Activated CD4-positive, alpha-beta T cell treated with anti-CD3 and anti-CD28 coated beads, Interleukin-10, Interleukin-2, amounts not matched to agents 100 ng/mL and 50 ng/mL, durations not matched to agents 16 hours and 8 hours (primary cell): Measurements from ENCODE around the gene TLR7.

ENCODE experiments used
- DNase-seq: peaks from one replicate; pipeline ENCODE4 v3.0.0-alpha.2; 2020

TLR7 gene

GRCh38 chrX:12891915-12892506 lies 25.1 kb downstream of the TLR7 start:
- DNase-seq: no peak

DNA sequence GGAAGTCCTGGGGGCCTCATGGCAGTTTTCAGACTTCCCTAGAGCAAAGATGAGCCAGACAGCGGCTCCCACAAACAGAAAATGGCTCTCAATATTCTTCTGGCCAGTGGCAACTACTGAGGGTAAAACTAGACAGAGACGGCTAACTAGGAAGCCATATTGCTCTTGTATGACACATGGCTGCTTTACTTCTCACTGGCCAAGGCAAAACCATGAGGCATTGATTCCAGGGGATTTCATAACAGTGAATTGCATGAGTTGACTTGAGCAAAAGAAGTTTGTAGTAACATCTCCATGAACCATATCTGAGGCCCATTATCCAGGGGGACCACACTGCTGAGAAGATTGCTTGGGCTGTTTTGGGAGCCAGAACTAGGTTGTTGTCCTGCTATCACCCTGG lies 25.8 kb downstream of the TLR7 start:
- DNase-seq: no peak

GRCh38 chrX:12894074-12895030 lies 27.5 kb downstream of the TLR7 start:
- peak; percentile 40 for DNase-seq

DNA sequence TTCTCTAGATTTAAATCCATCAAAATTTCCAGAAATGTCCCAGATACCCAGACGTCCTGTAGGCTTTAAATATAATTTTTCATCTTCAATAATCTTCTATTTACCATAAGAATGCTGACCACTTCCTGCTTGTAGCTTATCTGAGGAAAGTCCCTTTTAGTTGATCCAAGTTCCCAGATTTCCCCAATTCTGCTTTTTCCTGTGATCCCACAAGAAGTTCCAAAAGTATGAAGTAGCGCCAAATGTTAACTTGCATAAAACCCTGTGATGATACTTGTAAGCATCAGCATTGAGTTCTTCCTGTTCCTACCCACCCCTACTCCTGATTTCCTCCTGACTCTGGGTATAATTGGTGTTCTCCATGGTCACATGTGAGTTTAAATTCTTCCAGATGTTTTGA lies 29.0 kb downstream of the TLR7 start:
- no peak for DNase-seq

GRCh38 chrX:12896935-12897334 lies 30.1 kb downstream of the TLR7 start:
- DNase-seq: no peak

DNA sequence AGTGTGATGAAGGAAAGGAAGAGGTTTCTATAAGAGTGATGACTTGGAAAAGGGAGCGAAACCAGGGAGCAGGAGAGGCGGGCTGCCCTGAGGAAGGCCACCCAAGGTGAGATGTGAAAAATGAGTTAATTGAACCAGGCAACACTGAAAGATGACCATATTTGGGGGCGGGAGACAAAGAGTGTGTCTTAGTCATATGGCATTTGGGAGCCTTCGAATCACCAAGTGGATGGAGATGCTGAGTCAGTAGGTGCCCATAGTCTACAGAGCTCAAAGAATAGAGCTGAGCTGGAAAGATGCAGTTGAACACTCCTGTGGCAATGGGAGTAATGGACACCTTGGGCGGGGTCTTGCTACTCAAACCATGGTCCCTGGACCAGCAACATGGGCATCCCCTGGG lies 31.2 kb downstream of the TLR7 start:
- no peak for DNase-seq

DNA sequence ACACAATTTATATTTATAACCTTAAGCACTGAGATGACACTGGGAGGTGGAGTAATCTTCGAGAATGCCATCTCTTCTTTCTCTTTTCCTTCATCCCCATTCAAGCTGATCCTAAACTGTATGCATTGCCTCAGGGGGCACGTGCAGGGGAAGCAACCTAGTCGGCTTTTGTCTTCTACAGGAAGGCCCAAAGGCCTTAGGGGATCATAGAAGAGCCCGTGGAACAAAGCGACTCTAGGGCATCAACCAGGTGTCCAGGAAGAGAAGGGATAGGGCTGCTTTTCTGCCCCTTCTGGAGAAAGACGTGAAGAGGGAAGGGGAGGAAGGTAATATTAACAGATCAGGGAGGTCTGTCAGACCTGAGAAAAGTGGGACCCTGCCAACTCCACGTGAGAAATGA lies 32.6 kb downstream of the TLR7 start:
- no peak for DNase-seq

DNA sequence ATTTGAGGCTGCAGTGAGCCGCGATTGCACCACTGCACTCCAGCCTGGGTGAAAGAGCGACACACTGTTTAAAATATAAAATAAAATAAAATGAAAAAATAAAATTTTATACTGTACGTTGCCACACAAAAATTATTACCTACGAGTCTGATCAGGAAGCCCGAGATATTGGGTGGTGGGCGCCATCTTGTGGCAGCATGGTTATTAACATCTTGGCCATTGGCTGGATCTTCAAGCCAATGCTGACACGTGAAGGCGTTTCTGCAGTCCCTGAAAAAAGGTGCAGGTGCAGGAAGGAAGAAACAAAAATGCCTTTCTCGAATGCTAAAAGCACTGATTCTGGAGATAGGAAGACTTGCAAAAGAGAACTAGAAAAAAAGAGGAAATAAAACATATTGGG lies 34.6 kb downstream of the TLR7 start:
- peak; percentile 71 for DNase-seq

DNA sequence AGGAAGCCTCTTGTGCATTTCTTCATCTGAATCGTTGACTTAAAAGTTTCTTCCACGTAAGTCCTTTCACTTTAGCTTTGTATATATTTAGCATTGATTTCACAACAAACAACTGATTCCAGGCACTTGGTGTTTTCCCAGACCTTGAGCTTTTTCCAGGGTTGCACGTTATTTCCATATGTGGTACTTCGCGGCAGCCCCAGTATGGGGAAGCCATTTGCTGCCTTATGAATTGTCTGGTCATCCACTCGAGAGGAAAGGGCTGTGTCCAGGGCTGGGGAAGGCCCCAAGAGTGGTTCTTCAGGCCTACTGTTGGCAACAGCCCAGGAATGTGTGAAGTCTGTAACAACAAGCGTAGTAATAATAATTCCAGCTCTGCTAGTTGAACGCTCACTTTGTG lies 36.8 kb downstream of the TLR7 start:
- DNase-seq: no peak

- DNase-seq: no peak
Observed at GRCh38 chrX:12906046-12906761, 39.3 kb downstream of the TLR7 start, which contains the start of gene TLR8. Gene TLR8, plus strand, starts transcription at chrX:12906620. Its CDS starts 87 bp downstream, at chrX:12906707.

DNA sequence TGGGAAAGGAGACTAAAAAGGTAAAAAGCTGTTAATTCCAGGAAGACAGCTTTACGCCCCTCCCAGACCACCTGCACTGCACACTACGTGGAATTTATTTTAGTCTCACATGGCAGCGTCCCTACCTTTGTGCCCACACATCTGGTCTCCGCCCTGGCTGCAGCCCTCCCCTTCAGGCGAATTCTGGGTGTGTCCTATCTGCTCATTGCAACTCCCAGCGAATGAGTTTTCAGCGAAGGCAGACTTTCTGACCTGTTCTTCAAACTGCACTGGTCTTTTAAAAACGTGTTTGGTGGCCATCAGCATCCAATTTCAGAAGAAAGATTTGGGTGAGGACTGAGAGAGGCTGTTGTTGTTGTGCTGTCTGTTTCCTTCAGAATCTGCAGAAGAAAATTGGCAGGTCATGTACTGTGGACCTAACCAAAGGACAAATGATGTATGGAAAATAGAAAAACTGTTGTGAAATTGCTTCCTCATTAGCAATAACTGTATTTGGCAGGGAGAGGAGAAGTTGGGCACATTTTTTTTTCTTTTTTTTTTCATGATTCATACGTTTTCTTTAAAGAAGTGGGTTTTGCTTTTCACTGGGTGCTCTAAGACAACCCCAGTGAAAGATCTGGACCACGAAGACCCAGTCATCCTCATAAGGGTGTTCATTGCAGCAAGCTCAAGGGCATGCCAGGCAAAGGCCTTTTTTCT lies 43.7 kb downstream of the TLR7 start:
- no peak for DNase-seq

GRCh38 chrX:12911122-12911470 lies 44.2 kb downstream of the TLR7 start:
- no peak for DNase-seq

DNA sequence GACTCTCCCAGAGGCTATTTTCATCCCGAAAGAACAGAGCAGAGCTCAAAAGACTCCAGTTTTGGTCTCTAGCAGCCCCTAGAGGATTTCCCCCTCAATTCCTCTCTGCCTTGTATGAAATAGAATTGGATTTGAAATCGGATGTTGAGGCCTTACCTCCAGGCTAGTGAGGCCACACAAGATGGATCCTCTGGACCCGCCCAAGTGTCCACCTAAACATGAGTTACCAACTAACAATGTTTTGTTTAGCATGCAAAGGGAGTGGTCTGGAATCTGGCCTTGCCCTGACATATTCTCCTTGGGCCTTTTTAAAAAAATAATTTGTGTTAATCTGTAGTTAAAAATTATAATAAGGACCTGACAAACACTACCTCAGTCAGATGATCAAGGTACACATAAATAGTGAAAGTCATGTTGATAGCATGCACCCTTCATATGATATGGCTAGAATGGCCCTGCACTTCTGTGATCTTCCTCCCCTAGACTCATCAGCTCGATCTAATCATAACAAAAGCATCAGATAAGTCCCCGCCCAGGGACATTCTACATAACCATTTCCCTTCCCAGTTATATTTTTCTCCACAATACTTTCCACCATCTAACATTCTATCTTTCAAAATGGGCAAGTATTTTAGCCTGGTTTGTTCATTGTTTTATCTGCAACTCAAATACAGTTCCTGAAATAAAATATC lies 46.1 kb downstream of the TLR7 start:
- DNase-seq: no peak

DNA sequence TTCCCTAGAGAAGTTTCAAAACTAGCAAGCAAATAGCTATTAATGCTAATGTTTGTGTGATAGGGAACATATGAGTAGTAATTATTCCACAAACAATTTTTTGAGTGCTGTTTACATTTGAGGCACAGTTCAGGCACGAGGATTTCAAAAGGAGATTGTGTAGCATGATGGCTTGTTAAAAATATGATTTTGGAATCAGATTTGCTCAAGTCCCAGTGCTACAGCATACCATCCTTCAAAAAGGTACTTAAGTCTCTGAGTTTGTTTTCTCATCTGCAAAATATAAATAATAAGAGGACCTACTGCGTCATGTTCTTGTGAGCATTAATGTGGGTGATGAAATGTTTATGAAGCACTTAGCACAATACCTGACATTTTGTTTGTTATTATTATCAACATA lies 50.9 kb downstream of the TLR7 start:
- DNase-seq: no peak

GRCh38 chrX:12919051-12919450 lies 52.2 kb downstream of the TLR7 start:
- no peak for DNase-seq

GRCh38 chrX:12919620-12920019 lies 52.7 kb downstream of the TLR7 start:
- DNase-seq: no peak

GRCh38 chrX:12920990-12921389 lies 54.1 kb downstream of the TLR7 start:
- DNase-seq: no peak

DNA sequence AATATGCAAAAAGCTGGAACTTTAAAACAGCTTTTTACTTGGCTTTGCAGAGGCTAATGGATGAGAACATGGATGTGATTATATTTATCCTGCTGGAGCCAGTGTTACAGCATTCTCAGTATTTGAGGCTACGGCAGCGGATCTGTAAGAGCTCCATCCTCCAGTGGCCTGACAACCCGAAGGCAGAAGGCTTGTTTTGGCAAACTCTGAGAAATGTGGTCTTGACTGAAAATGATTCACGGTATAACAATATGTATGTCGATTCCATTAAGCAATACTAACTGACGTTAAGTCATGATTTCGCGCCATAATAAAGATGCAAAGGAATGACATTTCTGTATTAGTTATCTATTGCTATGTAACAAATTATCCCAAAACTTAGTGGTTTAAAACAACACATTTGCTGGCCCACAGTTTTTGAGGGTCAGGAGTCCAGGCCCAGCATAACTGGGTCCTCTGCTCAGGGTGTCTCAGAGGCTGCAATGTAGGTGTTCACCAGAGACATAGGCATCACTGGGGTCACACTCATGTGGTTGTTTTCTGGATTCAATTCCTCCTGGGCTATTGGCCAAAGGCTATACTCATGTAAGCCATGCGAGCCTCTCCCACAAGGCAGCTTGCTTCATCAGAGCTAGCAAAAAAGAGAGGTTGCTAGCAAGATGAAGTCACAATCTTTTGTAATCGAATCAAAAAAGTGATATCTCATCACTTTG lies 55.2 kb downstream of the TLR7 start:
- DNase-seq: no peak

DNA sequence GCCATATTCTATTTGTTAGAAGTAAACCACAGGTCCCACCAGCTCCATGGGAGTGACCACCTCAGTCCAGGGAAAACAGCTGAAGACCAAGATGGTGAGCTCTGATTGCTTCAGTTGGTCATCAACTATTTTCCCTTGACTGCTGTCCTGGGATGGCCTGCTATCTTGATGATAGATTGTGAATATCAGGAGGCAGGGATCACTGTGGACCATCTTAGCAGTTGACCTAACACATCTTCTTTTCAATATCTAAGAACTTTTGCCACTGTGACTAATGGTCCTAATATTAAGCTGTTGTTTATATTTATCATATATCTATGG lies 55.7 kb downstream of the TLR7 start:
- no peak for DNase-seq

DNA sequence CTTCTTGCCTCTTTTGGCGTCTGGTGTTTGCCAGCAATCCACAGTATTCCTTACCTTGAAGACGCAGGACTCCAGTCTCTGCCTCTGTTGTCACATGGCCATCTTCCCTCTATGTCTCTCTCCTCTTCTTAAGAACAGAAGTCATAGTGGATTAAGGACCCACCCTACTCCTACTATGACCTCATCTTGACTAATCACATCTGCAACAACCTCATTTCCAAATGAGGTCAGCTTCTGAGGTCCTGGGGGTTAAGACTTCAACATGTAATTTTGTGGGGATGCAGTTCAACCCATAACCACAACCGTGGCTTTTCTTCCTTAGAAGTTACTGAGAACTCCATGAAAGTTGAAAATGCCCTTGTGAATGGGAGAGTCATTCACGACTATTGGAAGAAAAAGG lies 62.8 kb downstream of the TLR7 start:
- no peak for DNase-seq

- no peak for DNase-seq
Observed at GRCh38 chrX:12930150-12930549, 63.3 kb downstream of the TLR7 start.

GRCh38 chrX:12932244-12932643 lies 65.4 kb downstream of the TLR7 start:
- DNase-seq: no peak
